Measurements from ENCODE around the gene TXNL4A.

Gene TXNL4A

DNA sequence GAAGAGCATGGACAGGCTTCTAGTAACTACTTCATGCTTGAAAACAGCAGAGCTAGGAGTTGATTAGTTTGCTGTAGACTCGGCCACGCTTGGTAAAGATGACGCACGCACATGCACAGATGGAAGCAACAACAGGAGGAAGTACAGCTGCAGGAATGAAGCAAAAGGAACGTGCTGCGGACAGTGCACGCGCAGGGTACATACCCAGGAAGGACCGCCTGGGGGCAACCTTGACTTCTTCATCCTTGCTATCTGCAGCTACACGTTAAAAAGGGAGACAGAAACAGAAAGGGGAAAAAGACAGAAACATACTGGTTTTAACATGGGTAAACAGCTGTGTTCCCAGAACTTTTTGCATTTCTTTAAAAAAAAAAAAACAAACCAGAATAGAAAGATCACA lies 54.6 kb downstream of the TXNL4A start:
- no peak for DNase-seq

DNA sequence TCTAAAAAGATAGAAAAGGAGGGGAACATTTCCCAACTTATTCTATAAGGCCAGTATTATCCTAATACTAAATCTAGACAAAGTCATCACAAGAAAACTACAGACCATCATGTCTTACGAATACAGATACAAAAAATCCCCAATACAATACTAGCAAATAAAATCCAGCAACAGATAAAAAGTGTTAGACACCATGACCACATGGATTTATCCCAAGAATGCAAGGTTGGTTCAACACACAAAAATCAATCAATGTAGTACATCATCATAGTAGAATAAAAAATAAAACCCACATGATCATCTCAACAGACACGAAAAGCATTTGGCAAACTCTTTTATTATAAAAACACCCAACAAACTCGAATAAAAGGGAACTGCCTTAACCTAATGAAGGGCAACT lies 55.5 kb downstream of the TXNL4A start:
- DNase-seq = no peak

- DNase-seq = no peak
These were observed 56.9 kb downstream of the TXNL4A start for GRCh38 chr18:79931475-79931874.

DNA sequence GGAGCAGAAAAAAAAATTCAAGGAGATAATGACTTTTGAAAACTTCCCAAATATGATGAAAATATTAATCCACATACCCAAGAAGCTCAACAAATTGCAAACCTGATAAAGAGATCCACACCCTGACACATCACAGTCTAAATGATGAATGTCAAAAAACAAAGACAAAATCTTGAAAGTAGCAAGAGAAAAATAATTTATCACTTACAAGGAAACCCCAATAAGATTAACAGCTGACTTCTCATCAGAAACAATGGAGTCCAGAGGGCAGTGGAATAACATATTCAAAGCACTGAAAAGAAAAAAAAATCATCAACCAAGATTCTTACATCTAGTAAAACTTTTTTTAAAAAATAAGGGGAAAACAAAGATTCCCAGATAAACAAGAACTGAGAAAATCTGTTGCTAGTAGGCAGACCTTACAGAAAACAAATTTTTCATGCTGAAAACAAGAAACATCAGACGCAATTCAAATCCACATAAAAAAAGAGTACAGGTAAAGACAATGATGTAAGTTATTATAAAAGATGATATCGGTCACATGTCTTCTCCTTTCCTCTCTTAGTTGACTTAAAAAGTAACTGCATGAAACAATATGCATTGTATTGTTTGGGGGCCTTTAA lies 58.2 kb downstream of the TXNL4A start:
- no peak for DNase-seq

GRCh38 chr18:79928563-79928960 lies 59.8 kb downstream of the TXNL4A start:
- DNase-seq = no peak

DNA sequence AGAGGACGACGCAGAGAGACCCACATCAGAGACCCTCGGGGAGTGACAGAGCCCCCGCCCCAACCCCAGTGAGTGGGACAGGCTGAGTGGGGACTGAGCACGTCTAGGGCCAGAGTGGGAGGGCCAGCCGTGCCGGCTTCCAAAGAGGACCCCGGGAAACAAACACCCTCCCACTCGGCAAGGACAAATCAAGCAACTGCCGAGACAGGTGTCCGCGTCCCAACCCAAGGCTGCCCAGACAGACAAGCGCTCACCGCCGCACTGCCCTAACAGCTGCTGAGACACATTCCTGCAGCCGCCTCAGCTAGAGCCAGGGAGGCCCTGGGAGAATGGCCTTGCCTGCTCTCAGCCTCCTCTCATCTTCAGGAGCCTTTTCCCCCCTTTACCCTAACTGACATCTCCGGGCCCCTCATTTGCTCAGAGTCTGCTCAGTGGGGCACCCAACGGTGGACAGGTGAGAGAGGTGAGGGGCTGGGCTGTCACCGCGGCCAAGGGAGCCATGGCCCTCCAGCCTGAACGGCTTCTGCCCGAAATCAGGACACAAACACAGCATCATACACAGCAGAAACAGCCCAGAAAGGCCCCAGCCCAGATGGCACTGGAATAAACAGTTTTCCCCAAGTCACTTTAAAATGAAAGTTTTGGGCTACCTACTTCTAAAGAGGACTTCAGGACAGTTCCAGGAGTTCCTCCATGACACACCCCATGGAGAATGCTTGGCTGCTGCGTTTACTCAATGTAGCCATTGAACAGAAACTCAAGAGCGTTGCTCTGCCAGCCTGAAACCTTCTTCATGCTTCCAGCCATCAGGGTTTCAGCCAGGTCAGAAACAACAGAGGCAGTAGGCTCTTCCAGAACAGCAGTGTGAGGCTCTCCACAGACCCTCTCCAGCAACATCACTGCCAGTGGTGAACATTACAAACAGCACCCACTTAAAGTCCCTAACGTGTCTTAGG lies 60.5 kb downstream of the TXNL4A start:
- DNase-seq = no peak

DNA sequence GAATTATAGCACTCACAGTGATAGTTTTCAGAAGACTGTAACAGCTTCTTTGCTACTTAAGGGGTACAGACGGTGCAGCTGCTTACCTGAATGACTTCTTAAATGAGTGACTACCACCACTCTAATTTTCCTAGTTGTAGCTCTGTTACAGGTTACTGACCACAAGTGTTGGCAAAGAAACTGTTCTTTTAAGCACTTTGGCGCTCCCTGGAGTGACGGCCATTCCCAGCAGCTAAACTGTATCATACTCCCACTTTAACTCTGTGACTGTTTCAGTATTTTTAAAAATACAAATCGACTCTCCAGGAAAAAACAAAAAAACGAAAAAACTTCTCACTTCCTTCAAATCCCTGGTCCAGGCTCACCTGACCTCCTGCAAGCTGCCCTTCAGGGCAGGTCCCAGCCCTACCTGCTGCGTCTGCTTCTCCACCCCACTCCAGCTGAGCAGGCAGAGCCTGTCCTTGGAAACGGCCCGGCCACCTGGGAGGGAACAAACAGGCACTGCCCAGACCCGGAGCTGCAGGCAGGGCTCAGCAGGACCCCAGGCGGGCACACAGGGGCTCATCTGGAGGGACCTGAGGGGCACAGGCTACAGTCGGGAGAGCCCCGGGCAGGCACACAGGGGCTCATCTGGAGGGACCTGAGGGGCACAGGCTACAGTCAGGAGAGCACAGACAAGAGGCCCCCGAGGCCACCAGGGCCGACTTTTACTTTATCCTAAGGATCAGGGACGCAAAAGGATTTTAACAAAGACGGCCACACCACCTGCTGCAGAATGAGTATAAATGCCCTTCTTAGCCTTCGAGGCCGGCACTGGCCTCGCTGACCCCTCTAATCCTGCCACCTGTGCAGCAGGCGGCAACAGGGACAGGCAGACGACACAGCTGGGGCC lies 61.4 kb downstream of the TXNL4A start:
- DNase-seq = no peak

DNA sequence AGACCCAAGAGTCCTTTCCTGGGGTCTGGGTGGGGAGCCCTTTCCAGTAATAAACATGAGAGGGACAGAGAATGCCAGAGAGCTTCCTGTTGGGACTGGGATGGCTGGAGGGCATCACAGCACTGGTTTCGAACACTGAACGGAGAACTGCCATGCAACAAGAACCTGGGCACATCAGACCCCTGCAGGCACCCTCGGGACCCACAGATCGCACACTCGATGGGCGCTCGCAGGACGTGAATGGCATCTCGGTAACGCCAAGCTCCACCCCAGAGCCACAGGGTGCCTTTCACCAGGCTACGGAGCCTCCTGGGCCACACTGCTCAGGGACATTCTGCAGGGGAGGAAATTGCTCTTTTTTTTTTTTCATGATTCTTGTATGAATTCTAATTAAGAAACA lies 62.1 kb downstream of the TXNL4A start:
- no peak for DNase-seq

DNA sequence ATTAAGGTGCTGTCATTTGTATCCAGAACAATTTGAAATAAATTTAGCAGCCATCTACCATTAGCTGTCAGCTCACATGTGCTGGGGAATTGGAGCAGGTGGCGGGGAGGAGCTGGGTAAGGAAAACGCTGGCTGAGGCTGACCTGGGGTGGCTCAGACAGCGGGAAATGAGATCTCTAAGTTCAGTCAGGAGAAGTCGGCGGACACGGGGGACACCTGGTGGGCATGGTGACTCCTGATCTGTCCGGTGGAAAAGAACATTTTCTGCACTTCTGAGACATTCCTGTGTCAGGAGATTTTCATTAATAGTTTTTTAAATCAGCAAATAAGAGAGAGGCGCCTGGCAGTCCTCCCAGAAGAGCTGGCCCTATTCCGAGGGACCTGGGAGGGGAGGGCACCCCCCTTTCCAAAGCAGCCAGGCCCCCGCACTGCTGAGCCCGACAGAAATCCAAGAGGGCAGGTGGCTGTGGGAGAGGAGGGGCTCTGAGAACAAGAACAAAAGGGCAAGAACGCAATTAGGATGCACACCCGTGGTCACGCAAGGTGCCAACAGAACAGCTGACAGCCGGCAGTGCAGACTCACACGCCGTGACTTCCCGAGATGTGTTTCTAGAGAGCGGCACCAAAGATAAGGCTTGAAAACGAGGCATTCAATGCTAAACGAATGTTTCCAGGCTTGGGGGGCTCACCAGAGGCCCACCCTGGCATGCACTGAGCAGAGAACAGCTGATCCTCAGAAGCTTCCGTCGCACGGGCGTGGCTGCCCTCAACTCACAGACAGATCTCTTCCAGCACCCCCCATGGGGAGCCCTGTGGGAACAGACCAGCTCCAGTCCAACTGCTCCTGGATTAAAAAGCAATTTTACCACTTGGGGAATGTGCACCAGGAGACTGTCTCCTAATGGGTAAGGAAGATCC lies 63.3 kb downstream of the TXNL4A start:
- DNase-seq = peak; percentile 55 to 78

DNA sequence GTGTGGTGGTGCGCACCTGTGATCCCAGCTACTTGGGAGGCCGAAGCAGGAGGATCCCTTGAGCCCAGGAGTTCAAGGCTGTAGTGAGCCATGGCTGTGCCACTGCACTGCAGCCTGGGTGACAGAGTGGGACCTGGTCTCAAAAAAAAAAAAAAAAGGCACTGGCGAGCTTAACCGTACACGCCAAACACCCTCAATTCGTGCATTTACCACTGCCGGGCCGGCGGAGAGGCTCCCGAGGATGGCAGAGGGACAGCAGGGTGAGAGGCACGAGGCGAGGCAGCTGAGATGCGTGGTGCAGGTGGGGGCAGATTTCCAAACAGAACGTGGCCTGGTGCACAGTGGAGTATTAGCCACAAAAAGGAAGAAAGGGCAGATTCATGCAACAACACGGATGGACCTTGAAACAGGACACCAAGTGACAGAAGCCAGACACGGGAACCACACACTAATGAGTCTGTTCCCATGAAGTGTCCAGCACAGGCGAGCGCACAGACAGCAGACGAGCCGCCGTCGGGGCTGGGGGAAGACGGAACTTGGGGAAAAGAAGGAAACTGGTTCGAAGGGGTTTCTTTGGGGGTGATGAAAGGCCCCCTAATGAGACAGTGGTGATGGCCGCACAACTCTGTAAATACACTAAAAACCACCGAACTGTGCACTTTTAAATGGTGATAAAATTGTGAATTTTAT lies 64.3 kb downstream of the TXNL4A start:
- no peak for DNase-seq

DNA sequence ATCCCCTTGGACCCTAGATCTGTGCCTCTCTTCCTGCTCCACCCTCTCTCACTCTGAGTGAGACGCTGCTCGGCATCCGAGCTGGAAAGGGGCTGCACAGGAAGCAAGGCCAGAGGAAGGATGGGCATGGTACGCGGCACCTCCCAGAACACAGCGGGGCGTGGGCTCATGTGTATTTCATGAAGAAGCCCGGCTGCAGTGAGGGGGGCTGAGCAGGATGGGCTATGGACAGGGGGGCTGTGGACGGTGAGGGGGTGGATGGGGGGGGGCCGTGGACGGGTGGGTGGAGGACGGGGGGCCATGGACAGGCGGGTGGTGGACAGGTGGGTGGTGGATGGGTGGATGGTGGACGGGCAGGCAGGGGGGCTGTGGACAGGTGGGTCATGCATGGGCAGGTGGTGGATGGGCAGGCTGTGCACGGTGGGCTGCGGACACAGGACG lies 65.4 kb downstream of the TXNL4A start:
- DNase-seq = no peak

DNA sequence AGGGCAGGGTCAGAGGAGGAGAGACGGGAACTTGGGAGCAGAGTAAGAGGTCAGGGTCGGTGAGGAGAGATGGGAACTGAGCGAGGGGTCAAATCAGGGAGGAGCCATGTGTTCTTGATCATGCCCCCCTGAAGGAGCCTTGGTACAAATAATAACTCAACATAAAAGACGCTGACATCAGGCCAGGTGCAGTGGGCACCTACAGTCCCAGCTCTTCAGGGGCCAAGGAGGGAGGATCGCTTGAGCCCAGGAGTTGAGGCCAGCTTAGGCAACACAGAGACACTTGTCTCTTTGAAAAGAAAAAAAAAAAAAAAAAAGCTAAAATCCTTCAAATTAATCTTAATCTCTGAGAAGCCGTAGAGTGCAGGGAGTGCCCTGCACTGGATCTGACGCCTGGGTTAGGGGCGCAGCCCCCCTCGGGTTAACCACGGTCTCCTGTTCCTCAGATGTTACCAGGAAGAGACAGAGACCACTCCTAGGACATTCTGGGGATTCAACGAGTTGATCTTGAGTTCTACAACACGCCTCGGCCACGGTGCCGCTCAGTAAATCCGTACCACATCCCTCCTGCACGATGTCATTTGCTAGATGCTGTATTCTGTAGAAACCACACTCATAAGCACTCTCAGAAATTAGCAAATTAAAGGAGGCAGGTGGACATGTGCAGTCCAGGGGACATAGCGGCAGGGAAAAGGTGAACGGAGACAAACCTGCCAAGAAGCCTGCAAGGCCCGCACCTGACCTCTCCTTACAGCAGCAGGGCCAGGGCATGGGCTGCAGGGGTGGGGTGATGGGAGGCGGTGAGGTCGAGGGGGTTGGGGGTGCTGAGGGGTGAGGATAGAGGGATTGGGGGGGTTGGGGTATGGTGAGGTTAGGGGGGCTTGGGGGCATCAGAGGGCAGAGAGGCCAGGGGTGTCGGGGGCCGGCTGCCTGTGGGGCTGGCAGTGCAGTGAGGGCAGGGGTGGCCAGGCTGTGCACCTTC lies 66.1 kb downstream of the TXNL4A start:
- no peak for DNase-seq
